HG03354 (cell line): ENCODE data around the gene CNOT11.
A peak's percentile ranks its signal among the peaks of the same experiment; 100 is the strongest.
"Not testable (repeated sequence)": the region's sequence is repeated elsewhere in the genome, so short reads cannot be mapped to it uniquely, and the experiment has no call there.

ENCODE experiments used
- ATAC-seq: cut with Tn5 transposase; IDR thresholded peaks from one replicate; pipeline ENCODE4 v1.9.1; 2021; ENCODE audit warnings: mild to moderate bottlenecking; ENCODE audit not compliant: unreplicated experiment, poor library complexity, severe bottlenecking

The CNOT11 gene

GRCh38 chr2:101244373-101244772 is 8.3 kb upstream of the CNOT11 start:
- not testable (repeated sequence) for ATAC-seq

- ATAC-seq = not testable (repeated sequence)
These were observed 7.8 kb upstream of the CNOT11 start for GRCh38 chr2:101244899-101245298.

GRCh38 chr2:101245468-101245867 is 7.2 kb upstream of the CNOT11 start:
- not testable (repeated sequence) for ATAC-seq

GRCh38 chr2:101248756-101249155 is 3.9 kb upstream of the CNOT11 start:
- ATAC-seq = not testable (repeated sequence)

- ATAC-seq = no peak
These were observed 2.9 kb upstream of the CNOT11 start for GRCh38 chr2:101249826-101250225.

- ATAC-seq = not testable (repeated sequence)
These were observed 1.4 kb upstream of the CNOT11 start for GRCh38 chr2:101251246-101251781.

- ATAC-seq = peak; percentile 60
These were observed 760 bp upstream of the CNOT11 start for GRCh38 chr2:101251844-101252407.

GRCh38 chr2:101253013-101253702 is 472 bp downstream of the CNOT11 start:
- peak; percentile 65 for ATAC-seq

GRCh38 chr2:101253703-101254450 is 1.2 kb downstream of the CNOT11 start:
- ATAC-seq = no peak

- ATAC-seq = no peak
These were observed 2.8 kb downstream of the CNOT11 start for GRCh38 chr2:101255501-101255900.

- no peak for ATAC-seq
These were observed 3.6 kb downstream of the CNOT11 start for GRCh38 chr2:101256316-101256715.

GRCh38 chr2:101258804-101259203 is 6.1 kb downstream of the CNOT11 start:
- no peak for ATAC-seq

- no peak for ATAC-seq
These were observed 9.5 kb downstream of the CNOT11 start for GRCh38 chr2:101262142-101262541.

- no peak for ATAC-seq
These were observed 10.7 kb downstream of the CNOT11 start for GRCh38 chr2:101263377-101263800.

GRCh38 chr2:101264360-101264939 is 11.8 kb downstream of the CNOT11 start:
- ATAC-seq = no peak

- ATAC-seq = no peak
These were observed 13.3 kb downstream of the CNOT11 start for GRCh38 chr2:101265893-101266499.

GRCh38 chr2:101267671-101268656 is 15.3 kb downstream of the CNOT11 start:
- ATAC-seq = peak; percentile 67

GRCh38 chr2:101270700-101271259 is 18.1 kb downstream of the CNOT11 start:
- ATAC-seq = no peak
